K562 (cell line): Measurements from ENCODE around the gene MCAM. TPM values are rescaled to one million over a fixed set of nuclear protein-coding genes. Genes with fewer than 3 reads are reported as not detected.

Experiments used
- BHLHE40 ChIP-seq: IDR thresholded peaks from 2 replicates; pipeline ENCODE4 v1.6.1; 2011; ENCODE audit warnings: low read length, improper control_type of control experiment
- CSDE1 ChIP-seq, 2 experiments: fragments of 450-650 bp; IDR thresholded peaks; 2 replicates each; pipeline ENCODE4 v1.6.1; 2016; ENCODE audit warnings: mild to moderate bottlenecking in 1 of 2
- DIDO1 ChIP-seq: fragments of 450-650 bp; IDR thresholded peaks from 2 replicates; pipeline ENCODE4 v1.6.1; 2016; ENCODE audit warnings: low read depth, missing biosample characterization, missing genetic modification characterization
- E2F6 ChIP-seq, 2 experiments: IDR thresholded peaks; 2 replicates each; pipeline ENCODE4 v1.6.1; 2011; ENCODE audit warnings: borderline replicate concordance in 1 of 2, control low read depth in 1 of 2, low read depth in 1 of 2, low read length in 1 of 2, mild to moderate bottlenecking in 1 of 2, mixed read lengths in 1 of 2, moderate library complexity in 1 of 2; ENCODE audit not compliant: insufficient read depth in 1 of 2, insufficient read length in 1 of 2, poor library complexity in 1 of 2, severe bottlenecking in 1 of 2; ENCODE audit errors: extremely low read depth in 1 of 2
- GATAD2B ChIP-seq: fragments of 450-650 bp; IDR thresholded peaks from 2 replicates; pipeline ENCODE4 v1.6.1; 2017; ENCODE audit warnings: mild to moderate bottlenecking, borderline replicate concordance
- MYC ChIP-seq, 2 experiments: fragments of 250-450 bp in 1 of 2; sonication (Bioruptor Pico) in 1 of 2; IDR thresholded peaks; 2 replicates each; pipeline versions ENCODE4 v1.5.1 to v1.6.1; 2012 to 2021; ENCODE audit warnings: low read depth in 2 of 2, borderline replicate concordance in 1 of 2, improper control_type of control experiment in 1 of 2, low read length in 1 of 2, mild to moderate bottlenecking in 1 of 2, moderate library complexity in 1 of 2
- NR0B1 ChIP-seq: fragments of 450-650 bp; IDR thresholded peaks from one replicate; pipeline ENCODE4 v1.6.1; 2018; ENCODE audit warnings: mild to moderate bottlenecking, moderate library complexity; ENCODE audit not compliant: partially characterized antibody
- NR2C2 ChIP-seq, 2 experiments: fragments of 200-800 bp in 1 of 2; sonication (Bioruptor generic) in 1 of 2; sonication (generic) in 1 of 2; formaldehyde crosslinking in 1 of 2; IDR thresholded peaks; 2 replicates each; pipeline versions ENCODE4 v1.6.1 to v1.8.0; 2016 to 2022; ENCODE audit warnings: mild to moderate bottlenecking in 1 of 2, missing compliant biosample characterization in 1 of 2, missing genetic modification characterization in 1 of 2, missing genetic modification reagents in 1 of 2
- NR2F6 ChIP-seq: fragments of 450-650 bp; formaldehyde crosslinking; IDR thresholded peaks from 2 replicates; pipeline ENCODE4 v1.4.0; 2020; ENCODE audit warnings: mild to moderate bottlenecking
- RNF2 ChIP-seq: sonication (generic); IDR thresholded peaks from 2 replicates; pipeline ENCODE4 v1.6.1; 2016
- SOX6 ChIP-seq: fragments of 450-650 bp; IDR thresholded peaks from 2 replicates; pipeline ENCODE4 v1.6.1; 2014; ENCODE audit warnings: mild to moderate bottlenecking
- TAF9B ChIP-seq: fragments of 450-650 bp; IDR thresholded peaks from 2 replicates; pipeline ENCODE4 v1.6.1; 2018; ENCODE audit warnings: mild to moderate bottlenecking; ENCODE audit not compliant: partially characterized antibody
- ZNF146 ChIP-seq: IDR thresholded peaks from one replicate; pipeline ENCODE4 v1.6.1; 2018; ENCODE audit warnings: missing compliant biosample characterization; ENCODE audit not compliant: unreplicated experiment
- ZNF280B ChIP-seq: fragments of 250-450 bp; sonication (Bioruptor Pico); IDR thresholded peaks from 2 replicates; pipeline ENCODE4 v1.5.1; 2021; ENCODE audit warnings: mild to moderate bottlenecking
- ZNF354B ChIP-seq: fragments of 250-450 bp; sonication (Bioruptor Pico); IDR thresholded peaks from 2 replicates; pipeline ENCODE4 v1.4.0; 2020
- ZNF41 ChIP-seq: fragments of 250-450 bp; sonication (Bioruptor Pico); conservative IDR thresholded peaks from 2 replicates; pipeline ENCODE4 v1.4.0; 2020; ENCODE audit warnings: mild to moderate bottlenecking
- ZNF717 ChIP-seq: fragments of 250-450 bp; sonication (Bioruptor Pico); IDR thresholded peaks from 2 replicates; pipeline ENCODE4 v1.5.0; 2021
- ZNF75A ChIP-seq: fragments of 450-650 bp; formaldehyde crosslinking; IDR thresholded peaks from 2 replicates; pipeline ENCODE4 v1.4.0; 2020; ENCODE audit warnings: mild to moderate bottlenecking
- polyA plus RNA-seq, 8 experiments: library from polyadenylated mRNA; depleted of rRNA in 4 of 8; stranded (reverse) in 5 of 8; unstranded in 3 of 8; fragments of >200 nt; fragmentation: Nextera tagmentation in 2 of 8; fragmentation: Illumina TruSeq in 1 of 8; extraction: Ambion mirVana in 2 of 8; extraction: Trizol in 1 of 8; gene quantifications; 2 replicates each; pipeline versions ENCODE4 v1.2.1 to v1.2.3, GENCODE V29; 2011 to 2014; ENCODE audit warnings: inconsistent platforms in 1 of 8, missing spikeins in 1 of 8
- total RNA-seq, 7 experiments: library from RNA; depleted of rRNA in 6 of 7; stranded (reverse); fragments of >200 nt in 6 of 7; fragmentation: Illumina TruSeq in 2 of 7; extraction: Trizol in 2 of 7; gene quantifications; 2 replicates each; pipeline versions ENCODE4 v1.2.1 to v1.2.3, GENCODE V29; 2011 to 2021; ENCODE audit warnings: low replicate concordance in 1 of 7

The MCAM gene
- total and polyA plus RNA-seq, 9 of the 15 experiments (the other 6 are each of a cell fraction or from before 2014, with no cell fraction given) = 14.7 to 118 (median 53.6) TPM

GRCh38 chr11:119334174-119334930 lies 17.4 kb upstream of the MCAM start, which contains the start of gene RNF26 (continued):
- TF ChIP-seq ZNF354B (no peak), DIDO1 (tag) (no peak), CSDE1 (IDR thresholded peaks at IDR 0.05) (no peak), E2F6 (IDR thresholded peaks at IDR 0.05; ENCODE audit: borderline replicate concordance in 1 of 2, extremely low read depth in 1 of 2, insufficient read depth in 1 of 2, insufficient read length in 1 of 2, low read depth in 1 of 2, low read length in 1 of 2, poor library complexity in 1 of 2, severe bottlenecking in 1 of 2) (peak in 1 of 2 experiments; percentile 47), GATAD2B (no peak), BHLHE40 (no peak), ZNF146 (CRISPR knock-in tag) (no peak), ZNF75A (CRISPR knock-in tag) (no peak), ZNF280B (no peak), SOX6 (no peak), TAF9B (no peak), NR2F6 (CRISPR knock-in tag) (no peak), MYC (IDR thresholded peaks at IDR 0.05; ENCODE audit: low read depth, low read length) (no peak; the same call in 1 of the 2 replicates), MYC (CRISPR knock-in tag; IDR thresholded peaks at IDR 0.05; ENCODE audit: borderline replicate concordance, low read depth) (no peak), ZNF41 (CRISPR knock-in tag) (no peak), NR2C2 (CRISPR knock-in tag; IDR thresholded peaks at IDR 0.05) (0 out of 2 replicates have a peak, but pooled peaks have one; percentile 30), NR2C2 (tag; IDR thresholded peaks at IDR 0.05) (peak; percentile 95), NR0B1 (no peak), RNF2 (no peak), ZNF717 (CRISPR knock-in tag) (no peak)
